ENCODE measurements around the gene VSIR. TPM values are rescaled to one million over a fixed set of nuclear protein-coding genes. Genes with fewer than 3 reads are reported as not detected.

The VSIR gene
- total and polyA plus RNA-seq, 9 of the 15 experiments (the other 6 are each of a cell fraction or from before 2014, with no cell fraction given): 0.14 to 20.5 (median 9.3) TPM

DNA sequence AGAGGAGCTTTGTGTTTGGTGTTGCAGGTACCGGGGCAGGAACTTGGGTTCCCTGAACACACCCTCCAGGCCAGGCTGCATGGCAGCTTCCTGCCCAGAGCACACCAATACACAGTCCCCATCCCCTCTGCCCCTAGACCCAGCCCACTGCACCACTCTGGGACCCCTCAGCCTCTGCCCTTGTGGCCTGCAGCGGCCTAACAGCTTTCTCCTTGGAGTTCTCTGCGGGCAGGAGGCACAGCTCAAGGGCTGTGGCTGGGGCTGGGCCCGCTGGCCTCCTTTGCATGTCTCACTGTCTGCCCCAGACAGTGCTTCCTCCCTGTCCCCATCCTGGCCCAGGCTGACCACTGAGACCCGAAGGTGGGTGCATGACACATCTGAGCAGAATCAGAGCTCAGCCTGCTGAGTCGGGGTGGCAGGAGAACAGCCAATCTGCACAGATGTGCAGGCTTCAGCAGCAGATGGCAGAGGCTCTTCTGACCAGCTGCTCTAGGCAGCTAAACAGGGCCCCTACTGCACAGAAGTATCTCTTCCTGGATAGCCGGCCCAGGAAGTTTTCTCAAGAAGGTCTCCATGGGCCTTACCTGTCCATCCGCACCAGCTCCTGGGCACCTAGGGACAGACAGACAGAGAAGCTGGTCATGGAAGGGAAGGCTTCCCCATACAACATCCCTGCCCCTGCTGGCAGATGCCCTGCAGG lies 20.8 kb downstream of the VSIR start (continued):
- TF ChIP-seq NFE2 (IDR thresholded peaks at IDR 0.05; ENCODE audit: low read depth) (0 out of 2 replicates have a peak, but pooled peaks have one; percentile 7), NUFIP1 (IDR thresholded peaks at IDR 0.05; ENCODE audit: partially characterized antibody) (no peak), CBX3 (IDR thresholded peaks at IDR 0.05; ENCODE audit: borderline replicate concordance in 1 of 2, low read length in 2 of 2) (no peak), PYGO2 (tag; IDR thresholded peaks at IDR 0.05) (no peak), DMBX1 (CRISPR knock-in tag; IDR thresholded peaks at IDR 0.05; ENCODE audit: borderline replicate concordance) (peak; percentile 30; the same call in 1 of the 2 replicates), ZHX1 (conservative IDR thresholded peaks at IDR 0.05; ENCODE audit: low read length) (no peak), ZNF76 (CRISPR knock-in tag; IDR thresholded peaks at IDR 0.05; ENCODE audit: borderline replicate concordance) (peak; percentile 89), NCOA2 (IDR thresholded peaks at IDR 0.05; ENCODE audit: partially characterized antibody in 2 of 2) (no peak), ATF7 (IDR thresholded peaks at IDR 0.05) (no peak), TEAD1 (CRISPR knock-in tag; IDR thresholded peaks at IDR 0.05) (peak in 1 of 2 experiments; percentile 57; a peak in 1 of 4 replicates), TRIM28 (IDR thresholded peaks at IDR 0.05) (no peak), NRF1 (conservative IDR thresholded peaks at IDR 0.05 in 1 of 2, IDR thresholded peaks at IDR 0.05 in 1 of 2) (0 out of 4 replicates have a peak, but pooled peaks of 1 of the 2 experiments have one; percentile 6), E2F5 (CRISPR knock-in tag; IDR thresholded peaks at IDR 0.05) (peak; percentile 47; the same call in 1 of the 2 replicates), ZBTB17 (CRISPR knock-in tag; IDR thresholded peaks at IDR 0.05) (0 out of 2 replicates have a peak, but pooled peaks have one; percentile 57), ZNF24 (IDR thresholded peaks at IDR 0.05) (no peak), ERF (CRISPR knock-in tag; IDR thresholded peaks at IDR 0.05) (0 out of 2 replicates have a peak, but pooled peaks have one; percentile 82)
- TF ChIP-seq, protein P1, sequence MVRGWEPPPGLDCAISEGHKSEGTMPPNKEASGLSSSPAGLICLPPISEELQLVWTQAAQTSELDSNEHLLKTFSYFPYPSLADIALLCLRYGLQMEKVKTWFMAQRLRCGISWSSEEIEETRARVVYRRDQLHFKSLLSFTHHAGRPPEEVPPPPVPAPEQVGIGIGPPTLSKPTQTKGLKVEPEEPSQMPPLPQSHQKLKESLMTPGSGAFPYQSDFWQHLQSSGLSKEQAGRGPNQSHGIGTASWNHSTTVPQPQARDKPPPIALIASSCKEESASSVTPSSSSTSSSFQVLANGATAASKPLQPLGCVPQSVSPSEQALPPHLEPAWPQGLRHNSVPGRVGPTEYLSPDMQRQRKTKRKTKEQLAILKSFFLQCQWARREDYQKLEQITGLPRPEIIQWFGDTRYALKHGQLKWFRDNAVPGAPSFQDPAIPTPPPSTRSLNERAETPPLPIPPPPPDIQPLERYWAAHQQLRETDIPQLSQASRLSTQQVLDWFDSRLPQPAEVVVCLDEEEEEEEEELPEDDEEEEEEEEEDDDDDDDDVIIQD (CRISPR knock-in tag; IDR thresholded peaks at IDR 0.05): no peak
- TF ChIP-seq, protein P2, sequence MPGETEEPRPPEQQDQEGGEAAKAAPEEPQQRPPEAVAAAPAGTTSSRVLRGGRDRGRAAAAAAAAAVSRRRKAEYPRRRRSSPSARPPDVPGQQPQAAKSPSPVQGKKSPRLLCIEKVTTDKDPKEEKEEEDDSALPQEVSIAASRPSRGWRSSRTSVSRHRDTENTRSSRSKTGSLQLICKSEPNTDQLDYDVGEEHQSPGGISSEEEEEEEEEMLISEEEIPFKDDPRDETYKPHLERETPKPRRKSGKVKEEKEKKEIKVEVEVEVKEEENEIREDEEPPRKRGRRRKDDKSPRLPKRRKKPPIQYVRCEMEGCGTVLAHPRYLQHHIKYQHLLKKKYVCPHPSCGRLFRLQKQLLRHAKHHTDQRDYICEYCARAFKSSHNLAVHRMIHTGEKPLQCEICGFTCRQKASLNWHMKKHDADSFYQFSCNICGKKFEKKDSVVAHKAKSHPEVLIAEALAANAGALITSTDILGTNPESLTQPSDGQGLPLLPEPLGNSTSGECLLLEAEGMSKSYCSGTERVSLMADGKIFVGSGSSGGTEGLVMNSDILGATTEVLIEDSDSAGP (CRISPR knock-in tag; IDR thresholded peaks at IDR 0.05): no peak
- TF ChIP-seq, protein P3, sequence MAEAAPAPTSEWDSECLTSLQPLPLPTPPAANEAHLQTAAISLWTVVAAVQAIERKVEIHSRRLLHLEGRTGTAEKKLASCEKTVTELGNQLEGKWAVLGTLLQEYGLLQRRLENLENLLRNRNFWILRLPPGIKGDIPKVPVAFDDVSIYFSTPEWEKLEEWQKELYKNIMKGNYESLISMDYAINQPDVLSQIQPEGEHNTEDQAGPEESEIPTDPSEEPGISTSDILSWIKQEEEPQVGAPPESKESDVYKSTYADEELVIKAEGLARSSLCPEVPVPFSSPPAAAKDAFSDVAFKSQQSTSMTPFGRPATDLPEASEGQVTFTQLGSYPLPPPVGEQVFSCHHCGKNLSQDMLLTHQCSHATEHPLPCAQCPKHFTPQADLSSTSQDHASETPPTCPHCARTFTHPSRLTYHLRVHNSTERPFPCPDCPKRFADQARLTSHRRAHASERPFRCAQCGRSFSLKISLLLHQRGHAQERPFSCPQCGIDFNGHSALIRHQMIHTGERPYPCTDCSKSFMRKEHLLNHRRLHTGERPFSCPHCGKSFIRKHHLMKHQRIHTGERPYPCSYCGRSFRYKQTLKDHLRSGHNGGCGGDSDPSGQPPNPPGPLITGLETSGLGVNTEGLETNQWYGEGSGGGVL (CRISPR knock-in tag; IDR thresholded peaks at IDR 0.05): no peak
